GM19238 (cell line): ENCODE measurements around the gene METTL2B.
"Not testable (repeated sequence)": the region's sequence is repeated elsewhere in the genome, so short reads cannot be mapped to it uniquely, and the experiment has no call there.

Experiments used
- DNase-seq: peaks from one replicate; pipeline ENCODE4 v3.0.0; 2011; ENCODE audit warnings: low spot score; ENCODE audit not compliant: insufficient read length

The METTL2B gene

GRCh38 chr7:128523932-128524524 lies 47.5 kb downstream of the METTL2B start:
- not testable (repeated sequence) for DNase-seq

GRCh38 chr7:128525584-128525983 lies 49.0 kb downstream of the METTL2B start:
- DNase-seq: not testable (repeated sequence)

GRCh38 chr7:128526062-128526466 lies 49.5 kb downstream of the METTL2B start:
- DNase-seq: not testable (repeated sequence)

GRCh38 chr7:128529191-128529590 lies 52.6 kb downstream of the METTL2B start:
- DNase-seq: not testable (repeated sequence)

- peak; percentile 27 for DNase-seq
Measured at GRCh38 chr7:128530121-128530854, 53.7 kb downstream of the METTL2B start.

- no peak for DNase-seq
Measured at GRCh38 chr7:128530855-128531104, 54.2 kb downstream of the METTL2B start.

GRCh38 chr7:128531105-128531954 lies 54.8 kb downstream of the METTL2B start:
- peak; percentile 86 for DNase-seq

- DNase-seq: not testable (repeated sequence)
Measured at GRCh38 chr7:128531955-128532478, 55.5 kb downstream of the METTL2B start.

- not testable (repeated sequence) for DNase-seq
Measured at GRCh38 chr7:128532956-128533355, 56.4 kb downstream of the METTL2B start.

GRCh38 chr7:128537410-128537809 lies 60.9 kb downstream of the METTL2B start:
- DNase-seq: not testable (repeated sequence)

- not testable (repeated sequence) for DNase-seq
Measured at GRCh38 chr7:128542530-128542929, 66.0 kb downstream of the METTL2B start.

- DNase-seq: not testable (repeated sequence)
Measured at GRCh38 chr7:128543300-128543699, 66.8 kb downstream of the METTL2B start.

- not testable (repeated sequence) for DNase-seq
Measured at GRCh38 chr7:128546319-128546851, 69.8 kb downstream of the METTL2B start.

GRCh38 chr7:128550920-128551319 lies 74.4 kb downstream of the METTL2B start:
- DNase-seq: no peak

- not testable (repeated sequence) for DNase-seq
Measured at GRCh38 chr7:128554394-128554793, 77.8 kb downstream of the METTL2B start.
